H1 (cell line): ENCODE measurements around the gene IGSF5.

Source experiments
- BCL11A ChIP-seq, 2 experiments: IDR thresholded peaks; one replicate each; pipeline ENCODE4 v1.6.1; 2011; ENCODE audit warnings: low read depth in 2 of 2, low read length in 2 of 2, mild to moderate bottlenecking in 2 of 2
- CEBPB ChIP-seq: IDR thresholded peaks from 2 replicates; pipeline ENCODE4 v1.6.1; 2012; ENCODE audit warnings: low read depth, low read length
- CTCF ChIP-seq, 3 experiments: IDR thresholded peaks; 1 replicate in 2 of 3; 2 replicates in 1 of 3; pipeline versions ENCODE4 v1.5.1 to v1.6.1; 2011; ENCODE audit warnings: low read length in 3 of 3, mild to moderate bottlenecking in 3 of 3, inconsistent platforms in 2 of 3, low read depth in 1 of 3, moderate library complexity in 1 of 3; ENCODE audit not compliant: insufficient read depth in 1 of 3; ENCODE audit errors: control extremely low read depth in 1 of 3
- EZH2 ChIP-seq: fragments of 200-600 bp; sonication (generic); IDR thresholded peaks from 2 replicates; pipeline ENCODE4 v1.7.1; 2012; ENCODE audit warnings: low read depth, mild to moderate bottlenecking, moderate library complexity, low read length, inconsistent platforms; ENCODE audit not compliant: severe bottlenecking
- FOSL1 ChIP-seq: IDR thresholded peaks from 2 replicates; pipeline ENCODE4 v1.6.1; 2011; ENCODE audit warnings: mild to moderate bottlenecking, low read depth, low read length, moderate library complexity; ENCODE audit not compliant: insufficient read depth
- JUN ChIP-seq: IDR thresholded peaks from 2 replicates; pipeline ENCODE4 v1.6.1; 2011; ENCODE audit warnings: low read depth, mild to moderate bottlenecking, improper control_type of control experiment, low read length
- POLR2A ChIP-seq, 2 experiments: IDR thresholded peaks; 1 replicate in 1 of 2; 2 replicates in 1 of 2; pipeline ENCODE4 v1.6.1; 2011; ENCODE audit warnings: low read depth in 2 of 2, low read length in 2 of 2, mild to moderate bottlenecking in 2 of 2; ENCODE audit errors: control extremely low read depth in 1 of 2
- POLR2AphosphoS5 ChIP-seq: IDR thresholded peaks from 2 replicates; pipeline ENCODE4 v1.6.1; 2011; ENCODE audit warnings: low read depth, low read length
- RFX5 ChIP-seq: IDR thresholded peaks from 2 replicates; pipeline ENCODE4 v1.6.1; 2011; ENCODE audit warnings: low read depth, low read length, improper control_type of control experiment, borderline replicate concordance
- SUZ12 ChIP-seq: fragments of 200-600 bp; sonication (generic); IDR thresholded peaks from 2 replicates; pipeline ENCODE4 v1.6.1; 2012; ENCODE audit warnings: mild to moderate bottlenecking, inconsistent platforms, low read length, moderate library complexity, mixed read lengths
- TAF1 ChIP-seq: IDR thresholded peaks from 2 replicates; pipeline ENCODE4 v1.6.1; 2011; ENCODE audit warnings: mild to moderate bottlenecking, low read depth, low read length
- YY1 ChIP-seq: IDR thresholded peaks from 2 replicates; pipeline ENCODE4 v1.6.1; 2011; ENCODE audit warnings: low read depth, mild to moderate bottlenecking, low read length

- TF ChIP-seq CEBPB (no peak), TAF1 (no peak), RFX5 (no peak), JUN (no peak), CTCF (IDR thresholded peaks at IDR 0.05; ENCODE audit: control extremely low read depth in 1 of 3, insufficient read depth in 1 of 3, low read depth in 1 of 3, low read length in 3 of 3) (no peak), POLR2AphosphoS5 (no peak), YY1 (no peak), POLR2A (IDR thresholded peaks at IDR 0.05; ENCODE audit: control extremely low read depth in 1 of 2, low read depth in 2 of 2, low read length in 2 of 2) (no peak), EZH2 (no peak), FOSL1 (no peak), BCL11A (IDR thresholded peaks at IDR 0.05; ENCODE audit: low read depth in 2 of 2, low read length in 2 of 2) (no peak), SUZ12 (no peak)
Measured at GRCh38 chr21:39754811-39755210, 9.8 kb downstream of the IGSF5 start.
